Forelimb muscle (tissue), 1 donor: ENCODE data around the gene CCDC43. TPM values are rescaled to one million over a fixed set of nuclear protein-coding genes. Genes with fewer than 3 reads are reported as not detected.
A peak's percentile ranks its signal among the peaks of the same experiment; 100 is the strongest.
"Not testable (repeated sequence)": the region's sequence is repeated elsewhere in the genome, so short reads cannot be mapped to it uniquely, and the experiment has no call there.

Source experiments
- DNase-seq: peaks from one replicate; pipeline ENCODE4 v3.0.0-alpha.2; 2013; ENCODE audit warnings: low read depth
- polyA plus RNA-seq: library from polyadenylated mRNA; unstranded; fragments of 120-200 nt; gene quantifications from one replicate; pipeline ENCODE4 v1.2.1, GENCODE V29; 2013; ENCODE audit not compliant: insufficient read length

Gene CCDC43
- polyA plus RNA-seq, result 28.2 TPM

- peak; percentile 38 for DNase-seq
Observed at GRCh38 chr17:44689477-44690217, at the start of gene CCDC43. Gene CCDC43 (minus strand): TSS chr17:44689776. CDS start chr17:44689753, 23 bp downstream.

- no peak for DNase-seq
Observed at GRCh38 chr17:44738214-44738906, 48.8 kb upstream of the CCDC43 start.

- DNase-seq, result no peak
Observed at GRCh38 chr17:44736551-44737240, 47.1 kb upstream of the CCDC43 start.

DNA sequence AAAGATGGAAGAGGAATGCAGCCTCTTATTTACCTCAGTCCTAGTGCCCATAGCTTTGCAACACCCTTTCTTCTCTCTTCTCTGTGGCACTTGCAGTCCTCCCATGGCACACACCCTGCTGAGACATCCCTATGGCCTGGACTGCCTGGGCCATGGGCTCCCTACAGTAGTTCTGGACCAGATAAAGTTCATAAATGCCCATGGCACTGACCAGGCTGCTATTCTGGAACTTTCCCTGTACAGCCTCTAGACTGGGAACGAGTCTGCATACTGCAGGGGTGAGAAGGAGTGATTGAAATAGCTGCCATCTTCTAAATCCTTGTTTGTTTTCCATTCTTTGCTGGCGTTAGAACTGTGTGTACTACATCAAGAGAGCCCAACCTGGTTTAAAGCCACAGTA lies 44.7 kb upstream of the CCDC43 start:
- DNase-seq, result no peak

- DNase-seq, result no peak
Observed at GRCh38 chr17:44733753-44734152, 44.2 kb upstream of the CCDC43 start.

- DNase-seq, result not testable (repeated sequence)
Observed at GRCh38 chr17:44726121-44726520, 36.5 kb upstream of the CCDC43 start.

GRCh38 chr17:44722254-44722653 lies 32.7 kb upstream of the CCDC43 start:
- DNase-seq, result no peak

DNA sequence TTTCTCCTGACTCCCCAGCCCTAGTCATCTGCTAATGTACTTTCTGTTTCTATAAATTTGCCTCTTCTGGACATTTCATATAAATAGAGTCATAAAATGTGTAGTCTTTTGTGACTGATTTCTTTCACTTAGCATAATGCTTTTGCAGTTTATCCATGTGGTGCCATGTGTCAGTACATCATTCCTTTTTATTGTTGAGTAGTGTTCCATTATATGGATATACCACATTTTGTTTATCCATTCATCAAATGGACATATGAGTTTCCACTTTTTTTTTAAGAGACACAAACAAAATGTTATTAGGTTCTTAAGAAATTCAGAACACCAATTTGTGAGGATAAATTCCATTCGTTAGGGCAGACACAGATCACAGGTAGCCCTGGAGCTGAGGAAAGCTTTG lies 29.9 kb upstream of the CCDC43 start:
- no peak for DNase-seq

- peak; percentile 95 for DNase-seq
Observed at GRCh38 chr17:44708401-44709263, 19.1 kb upstream of the CCDC43 start, which contains the start of gene DBF4B. Gene DBF4B (plus strand): TSS chr17:44708665. CDS start chr17:44708821, 156 bp downstream.

DNA sequence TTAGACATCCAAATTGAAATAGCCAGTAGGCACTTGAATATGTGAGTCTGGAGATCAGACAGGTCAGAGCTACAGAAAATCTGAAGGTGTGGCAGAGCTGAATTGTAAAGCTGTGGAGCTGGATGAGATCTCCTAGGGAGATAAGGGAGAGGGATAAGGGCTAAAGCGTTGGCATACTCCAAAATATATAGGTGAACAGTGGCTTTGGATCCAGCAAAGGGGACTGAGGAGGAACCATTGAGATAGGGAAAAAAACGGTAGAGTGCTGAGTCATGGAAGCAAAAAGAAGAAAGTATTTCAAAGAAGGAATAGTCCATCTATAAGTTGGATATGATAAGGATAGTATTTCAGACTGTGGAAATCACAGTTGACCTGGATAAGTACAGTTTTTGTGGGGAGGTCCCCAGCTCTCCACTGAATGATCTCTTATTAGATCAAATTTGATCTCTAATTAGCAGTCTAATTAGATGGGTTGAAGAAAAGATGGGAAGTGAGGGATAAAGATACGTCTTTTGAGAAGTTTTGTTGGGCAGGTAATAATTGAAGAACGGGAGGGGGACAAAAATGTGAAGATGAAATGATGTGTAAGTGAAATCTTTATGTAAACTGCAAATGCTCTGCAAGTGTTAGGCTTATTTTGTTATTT lies 18.3 kb upstream of the CCDC43 start:
- no peak for DNase-seq

DNA sequence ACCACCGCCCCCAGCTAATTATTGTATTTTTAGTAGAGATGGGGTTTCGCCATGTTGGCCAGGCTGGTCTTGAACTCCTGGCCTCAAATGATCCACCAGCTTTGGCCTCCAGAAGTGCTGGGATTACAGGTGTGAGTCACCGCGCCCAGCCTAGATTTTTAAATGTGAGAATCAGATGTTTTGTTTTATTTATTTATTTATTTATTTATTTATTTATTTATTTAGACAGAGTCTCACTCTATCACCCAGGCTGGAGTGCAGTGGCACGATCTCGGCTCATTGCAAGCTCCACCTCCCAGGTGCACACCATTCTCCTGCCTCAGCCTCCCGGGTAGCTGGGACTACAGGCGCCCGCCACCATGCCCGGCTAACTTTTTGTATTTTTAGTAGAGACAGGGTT lies 10.7 kb upstream of the CCDC43 start:
- DNase-seq, result not testable (repeated sequence)

GRCh38 chr17:44693609-44694008 lies 4.0 kb upstream of the CCDC43 start:
- DNase-seq, result no peak

GRCh38 chr17:44690746-44691306 lies 1.2 kb upstream of the CCDC43 start:
- DNase-seq, result not testable (repeated sequence)

GRCh38 chr17:44688675-44689476 lies 700 bp downstream of the CCDC43 start:
- DNase-seq, result no peak

- DNase-seq, result no peak
Observed at GRCh38 chr17:44688200-44688599, 1.4 kb downstream of the CCDC43 start.

- DNase-seq, result no peak
Observed at GRCh38 chr17:44687756-44688155, 1.8 kb downstream of the CCDC43 start.

DNA sequence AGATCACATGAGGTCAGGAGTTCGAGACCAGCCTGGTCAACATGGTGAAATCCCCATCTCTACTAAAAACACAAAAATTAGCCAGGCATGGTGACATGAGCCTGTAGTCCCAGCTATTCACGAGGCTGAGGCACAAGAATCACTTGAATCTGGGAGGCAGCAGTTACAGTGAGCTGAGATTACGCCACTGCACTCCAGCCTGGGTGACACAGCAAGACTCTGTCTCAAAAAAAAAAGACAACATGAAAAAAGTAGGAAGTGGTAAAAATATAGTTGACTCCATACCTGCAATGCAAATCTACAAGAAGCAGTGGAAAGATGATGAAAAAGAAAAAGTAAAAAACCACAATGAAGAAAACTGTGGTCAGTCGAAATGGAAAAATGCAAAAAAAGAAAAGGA lies 6.3 kb downstream of the CCDC43 start:
- DNase-seq, result not testable (repeated sequence)

- DNase-seq, result no peak
Observed at GRCh38 chr17:44677136-44677535, 12.4 kb downstream of the CCDC43 start.

DNA sequence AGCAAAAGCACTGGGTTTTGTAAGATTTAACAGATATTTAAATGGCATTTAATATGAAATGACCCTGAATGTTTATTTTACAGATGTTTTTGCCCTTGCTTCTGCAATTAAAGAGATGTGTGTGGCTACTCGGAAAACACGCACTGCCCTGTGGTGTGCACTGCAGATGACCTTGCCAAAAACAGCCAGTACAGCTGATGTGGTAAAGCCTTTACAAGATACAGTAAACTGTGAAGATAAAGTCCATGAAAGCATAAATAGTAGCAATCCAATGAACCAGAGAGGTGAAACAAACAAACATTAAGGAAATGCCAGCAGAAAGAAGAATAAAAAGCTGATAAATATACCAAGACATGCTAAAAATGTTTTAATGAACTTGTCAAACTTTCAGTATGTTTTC lies 15.7 kb downstream of the CCDC43 start:
- no peak for DNase-seq
